GM19438 (cell line): ENCODE results near the gene WDR1.
"Not testable (repeated sequence)": the region's sequence is repeated elsewhere in the genome, so short reads cannot be mapped to it uniquely, and the experiment has no call there.

ENCODE experiments used
- ATAC-seq: cut with Tn5 transposase; IDR thresholded peaks from one replicate; pipeline ENCODE4 v1.9.1; 2021; ENCODE audit warnings: low read depth; ENCODE audit not compliant: unreplicated experiment

WDR1 gene

GRCh38 chr4:10135260-10135659 is 18.7 kb upstream of the WDR1 start:
- ATAC-seq = no peak

- ATAC-seq = no peak
Observed at GRCh38 chr4:10134141-10134540, 17.5 kb upstream of the WDR1 start.

GRCh38 chr4:10131202-10131601 is 14.6 kb upstream of the WDR1 start:
- ATAC-seq = no peak

- no peak for ATAC-seq
Observed at GRCh38 chr4:10130178-10130888, 13.7 kb upstream of the WDR1 start.

- no peak for ATAC-seq
Observed at GRCh38 chr4:10129196-10130177, 12.9 kb upstream of the WDR1 start.

GRCh38 chr4:10128761-10129160 is 12.2 kb upstream of the WDR1 start:
- ATAC-seq = no peak

- not testable (repeated sequence) for ATAC-seq
Observed at GRCh38 chr4:10127531-10127930, 10.9 kb upstream of the WDR1 start.

- ATAC-seq = no peak
Observed at GRCh38 chr4:10124167-10124930, 7.8 kb upstream of the WDR1 start.

- ATAC-seq = no peak
Observed at GRCh38 chr4:10123227-10124101, 6.9 kb upstream of the WDR1 start.

GRCh38 chr4:10122236-10122932 is 5.8 kb upstream of the WDR1 start:
- ATAC-seq = no peak

GRCh38 chr4:10121568-10122208 is 5.1 kb upstream of the WDR1 start:
- ATAC-seq = no peak

- no peak for ATAC-seq
Observed at GRCh38 chr4:10120943-10121567, 4.5 kb upstream of the WDR1 start.

- no peak for ATAC-seq
Observed at GRCh38 chr4:10119773-10120172, 3.2 kb upstream of the WDR1 start.

- no peak for ATAC-seq
Observed at GRCh38 chr4:10119278-10119677, 2.7 kb upstream of the WDR1 start.

GRCh38 chr4:10118048-10119004 is 1.7 kb upstream of the WDR1 start:
- ATAC-seq = no peak

GRCh38 chr4:10117359-10118047 is 904 bp upstream of the WDR1 start:
- ATAC-seq = peak; percentile 16
